Fibroblast of lung (primary cell): Measurements from ENCODE around the gene RNF217.

Experiments
- EZH2 ChIP-seq: IDR thresholded peaks from 2 replicates; pipeline ENCODE4 v1.5.1; 2012; ENCODE audit warnings: low read length, control low read depth, mild to moderate bottlenecking; ENCODE audit errors: missing control alignments
- TF ChIP-seq, protein P1 (sequence below), 2 donors: IDR thresholded peaks in 1 of 2; conservative IDR thresholded peaks in 1 of 2; 1 replicate in 1 of 2; 2 replicates in 1 of 2; pipeline ENCODE4 v1.5.1; 2011 to 2012; ENCODE audit warnings: low read length in 2 of 2, control low read depth in 1 of 2, inconsistent platforms in 1 of 2, low read depth in 1 of 2, mild to moderate bottlenecking in 1 of 2

DNA sequence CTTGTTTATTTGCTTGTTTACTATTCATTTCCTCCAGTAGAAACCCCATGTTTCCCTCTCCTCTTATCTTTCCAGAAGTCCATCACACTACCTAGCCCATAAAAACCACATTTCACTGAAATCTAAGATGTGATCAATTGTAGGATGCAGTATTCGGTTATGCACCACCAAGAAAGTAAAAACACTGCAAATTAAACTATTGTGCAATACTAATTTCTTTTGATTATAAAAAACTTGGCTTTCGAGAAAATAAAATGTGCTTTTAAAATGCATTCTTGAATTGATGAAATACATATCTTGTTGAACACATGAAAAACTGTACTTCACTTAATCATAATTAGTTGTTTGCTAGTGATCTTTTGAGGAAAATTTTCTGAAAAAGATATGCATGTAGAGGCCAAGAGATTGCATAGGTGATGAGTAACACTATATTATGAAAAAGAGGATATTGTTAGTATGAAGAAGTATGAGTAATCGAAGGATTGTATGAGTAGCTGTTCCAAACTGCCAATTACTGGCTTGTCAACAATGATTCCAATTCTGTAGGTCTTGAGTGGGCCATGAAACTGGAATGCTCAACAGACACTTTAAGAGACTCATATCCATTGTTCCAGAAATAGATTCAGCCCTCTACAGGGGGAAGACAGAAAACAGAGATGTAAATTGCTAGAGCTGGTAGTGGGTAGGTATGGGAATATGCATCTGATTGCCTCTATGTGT is 79.7 kb downstream of the RNF217 start:
- TF ChIP-seq, protein P1, sequence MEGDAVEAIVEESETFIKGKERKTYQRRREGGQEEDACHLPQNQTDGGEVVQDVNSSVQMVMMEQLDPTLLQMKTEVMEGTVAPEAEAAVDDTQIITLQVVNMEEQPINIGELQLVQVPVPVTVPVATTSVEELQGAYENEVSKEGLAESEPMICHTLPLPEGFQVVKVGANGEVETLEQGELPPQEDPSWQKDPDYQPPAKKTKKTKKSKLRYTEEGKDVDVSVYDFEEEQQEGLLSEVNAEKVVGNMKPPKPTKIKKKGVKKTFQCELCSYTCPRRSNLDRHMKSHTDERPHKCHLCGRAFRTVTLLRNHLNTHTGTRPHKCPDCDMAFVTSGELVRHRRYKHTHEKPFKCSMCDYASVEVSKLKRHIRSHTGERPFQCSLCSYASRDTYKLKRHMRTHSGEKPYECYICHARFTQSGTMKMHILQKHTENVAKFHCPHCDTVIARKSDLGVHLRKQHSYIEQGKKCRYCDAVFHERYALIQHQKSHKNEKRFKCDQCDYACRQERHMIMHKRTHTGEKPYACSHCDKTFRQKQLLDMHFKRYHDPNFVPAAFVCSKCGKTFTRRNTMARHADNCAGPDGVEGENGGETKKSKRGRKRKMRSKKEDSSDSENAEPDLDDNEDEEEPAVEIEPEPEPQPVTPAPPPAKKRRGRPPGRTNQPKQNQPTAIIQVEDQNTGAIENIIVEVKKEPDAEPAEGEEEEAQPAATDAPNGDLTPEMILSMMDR (conservative IDR thresholded peaks at IDR 0.05 in 1 of 2, IDR thresholded peaks at IDR 0.05 in 1 of 2; ENCODE audit: low read depth in 1 of 2, low read length in 2 of 2) = no peak
- no peak for TF ChIP-seq EZH2
